Esophagus squamous epithelium (tissue), 4 donors: Measurements from ENCODE around the gene SMTNL2.

ENCODE experiments used
- CTCF ChIP-seq, 6 experiments: fragments of 450-650 bp in 4 of 6; fragments of 200-600 bp in 2 of 6; sonication (generic) in 2 of 6; IDR thresholded peaks; one replicate each; pipeline ENCODE4 v1.5.1; 2016 to 2019; ENCODE audit warnings: antibody characterized with exemption in 6 of 6, mild to moderate bottlenecking in 4 of 6, moderate library complexity in 4 of 6
- POLR2A ChIP-seq, 4 donors: fragments of 450-650 bp; IDR thresholded peaks; one replicate each; pipeline ENCODE4 v1.6.1; 2017; ENCODE audit warnings: antibody characterized with exemption in 4 of 4, mild to moderate bottlenecking in 4 of 4, moderate library complexity in 3 of 4

GRCh38 chr17:4580291-4580690 is 4.0 kb upstream of the SMTNL2 start:
- TF ChIP-seq CTCF (IDR thresholded peaks at IDR 0.05): no peak
- no peak for TF ChIP-seq POLR2A (IDR thresholded peaks at IDR 0.05)
